Nephron progenitor cell (in vitro differentiated cells): ENCODE measurements around the gene CDH9.

Source experiments
- DNase-seq: peaks from one replicate; pipeline ENCODE4 v3.0.0; 2021
- H3K27ac Mint-ChIP-seq: 2 replicates; pipeline ENCODE4 v1.8.0; 2021; ENCODE audit warnings: mild to moderate bottlenecking, moderate library complexity, mixed read lengths
- H3K27me3 Mint-ChIP-seq: 2 replicates; pipeline ENCODE4 v1.8.0; 2021; ENCODE audit warnings: mild to moderate bottlenecking, low read depth, mixed read lengths; ENCODE audit not compliant: poor library complexity
- H3K36me3 Mint-ChIP-seq: 2 replicates; pipeline ENCODE4 v1.8.0; 2021; ENCODE audit warnings: low read depth, mixed read lengths
- H3K4me1 Mint-ChIP-seq: 2 replicates; pipeline ENCODE4 v1.8.0; 2021; ENCODE audit warnings: mixed read lengths
- H3K4me3 Mint-ChIP-seq: 2 replicates; pipeline ENCODE4 v1.8.0; 2021; ENCODE audit warnings: mild to moderate bottlenecking, moderate library complexity, mixed read lengths
- H3K9me3 Mint-ChIP-seq: 2 replicates; pipeline ENCODE4 v1.8.0; 2021; ENCODE audit warnings: mild to moderate bottlenecking, moderate library complexity, mixed read lengths
- TF ChIP-seq, protein P1 (sequence below): fragments of 200-600 bp; sonication (generic); IDR thresholded peaks from 2 replicates; pipeline ENCODE4 v1.5.0; 2021; ENCODE audit warnings: antibody characterized with exemption

Gene CDH9

DNA sequence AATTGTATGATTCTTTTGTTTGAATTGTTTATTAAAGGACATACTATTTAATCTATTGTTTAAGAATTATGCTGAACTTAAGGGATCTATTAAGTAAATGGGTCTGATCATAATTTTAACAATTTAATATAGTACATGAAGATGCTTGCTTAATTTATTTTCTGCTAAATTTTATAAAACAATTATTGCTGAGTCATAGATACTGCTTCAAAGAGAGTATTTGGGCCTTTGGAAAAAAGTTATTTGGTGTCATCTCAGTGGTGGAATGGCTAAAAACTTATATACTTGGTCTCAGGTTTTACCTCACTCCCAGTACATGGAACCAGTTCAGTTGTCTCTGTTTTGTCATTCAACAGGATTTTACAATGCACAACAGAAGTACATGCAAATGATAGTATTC lies 145.3 kb downstream of the CDH9 start:
- Mint-ChIP-seq H3K27ac (no peak overlapping the region), H3K4me3 (no peak overlapping the region), H3K36me3 (no peaks in the 10 kb centered on the region), H3K9me3 (peaks cover 7% of the 10 kb centered on the region), H3K4me1 (no peaks in the 10 kb centered on the region), H3K27me3 (peaks cover 2% of the 10 kb centered on the region)
- TF ChIP-seq, protein P1, sequence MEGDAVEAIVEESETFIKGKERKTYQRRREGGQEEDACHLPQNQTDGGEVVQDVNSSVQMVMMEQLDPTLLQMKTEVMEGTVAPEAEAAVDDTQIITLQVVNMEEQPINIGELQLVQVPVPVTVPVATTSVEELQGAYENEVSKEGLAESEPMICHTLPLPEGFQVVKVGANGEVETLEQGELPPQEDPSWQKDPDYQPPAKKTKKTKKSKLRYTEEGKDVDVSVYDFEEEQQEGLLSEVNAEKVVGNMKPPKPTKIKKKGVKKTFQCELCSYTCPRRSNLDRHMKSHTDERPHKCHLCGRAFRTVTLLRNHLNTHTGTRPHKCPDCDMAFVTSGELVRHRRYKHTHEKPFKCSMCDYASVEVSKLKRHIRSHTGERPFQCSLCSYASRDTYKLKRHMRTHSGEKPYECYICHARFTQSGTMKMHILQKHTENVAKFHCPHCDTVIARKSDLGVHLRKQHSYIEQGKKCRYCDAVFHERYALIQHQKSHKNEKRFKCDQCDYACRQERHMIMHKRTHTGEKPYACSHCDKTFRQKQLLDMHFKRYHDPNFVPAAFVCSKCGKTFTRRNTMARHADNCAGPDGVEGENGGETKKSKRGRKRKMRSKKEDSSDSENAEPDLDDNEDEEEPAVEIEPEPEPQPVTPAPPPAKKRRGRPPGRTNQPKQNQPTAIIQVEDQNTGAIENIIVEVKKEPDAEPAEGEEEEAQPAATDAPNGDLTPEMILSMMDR: no peak
- no peak for DNase-seq

DNA sequence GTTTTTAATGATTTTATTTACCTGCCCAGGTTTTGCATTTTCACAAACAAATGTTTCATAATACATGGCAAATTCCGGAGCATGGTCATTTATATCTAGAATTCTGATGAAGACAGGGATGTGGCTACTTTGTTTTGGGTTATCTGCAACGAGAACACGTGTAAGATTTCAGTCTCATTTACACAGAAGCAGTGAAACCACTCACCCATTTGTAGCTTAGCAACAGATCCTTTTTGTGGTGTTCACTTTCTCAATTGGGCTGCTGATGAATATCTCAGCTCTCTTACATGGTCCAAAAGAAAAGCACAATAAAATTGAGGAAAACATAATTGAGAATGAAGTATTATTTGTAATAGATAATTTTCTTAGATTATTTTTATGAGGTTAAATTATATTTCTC lies 148.6 kb downstream of the CDH9 start:
- TF ChIP-seq, protein P1: no peak
- Mint-ChIP-seq H3K4me3 (no peak overlapping the region), H3K36me3 (no peaks in the 10 kb centered on the region), H3K4me1 (no peaks in the 10 kb centered on the region), H3K27me3 (peaks cover 2% of the 10 kb centered on the region), H3K9me3 (no peaks in the 10 kb centered on the region), H3K27ac (no peak overlapping the region)
- DNase-seq: no peak

DNA sequence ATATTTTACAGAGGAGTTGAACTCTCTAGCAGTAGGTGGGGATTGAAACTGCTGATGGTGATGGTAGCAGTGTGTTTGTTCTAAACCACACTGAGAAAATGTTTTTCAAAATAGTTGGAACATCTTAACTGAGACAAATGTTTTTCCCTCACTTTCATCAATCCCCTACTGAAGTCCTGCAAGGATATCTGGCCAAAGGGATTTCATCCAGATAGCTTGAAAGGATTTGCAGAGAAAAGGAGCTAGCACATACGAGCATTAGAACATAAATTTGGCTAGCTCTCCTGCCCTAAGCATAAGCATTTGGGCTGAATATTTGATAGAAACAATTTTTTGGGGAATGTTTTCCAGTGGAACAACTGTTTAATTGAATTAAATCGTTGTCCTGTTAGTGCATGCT lies 153.9 kb downstream of the CDH9 start:
- Mint-ChIP-seq H3K36me3 (no peaks in the 10 kb centered on the region), H3K9me3 (no peaks in the 10 kb centered on the region), H3K27me3 (no peaks in the 10 kb centered on the region), H3K4me1 (no peaks in the 10 kb centered on the region), H3K4me3 (no peak overlapping the region), H3K27ac (no peak overlapping the region)
- TF ChIP-seq, protein P1: no peak
- DNase-seq: no peak

DNA sequence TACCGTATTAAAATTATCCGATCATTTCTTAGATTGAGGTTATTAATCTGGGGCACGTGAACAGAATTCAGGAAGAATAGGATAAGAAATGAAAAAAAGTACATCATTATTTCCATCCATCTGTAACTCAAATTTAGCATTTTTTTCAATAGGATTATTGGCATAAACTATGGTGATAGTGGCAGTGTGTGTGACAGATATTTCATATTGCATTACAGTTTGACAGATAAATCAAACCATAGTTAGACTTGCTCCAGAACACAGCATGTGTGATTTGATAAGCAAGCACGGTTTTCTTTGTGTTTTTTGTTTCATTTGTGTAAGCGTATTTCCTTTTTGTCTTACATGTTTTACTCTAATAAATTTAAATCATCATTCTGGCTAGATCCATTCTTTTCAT lies 155.0 kb downstream of the CDH9 start:
- DNase-seq: no peak
- Mint-ChIP-seq H3K4me1 (no peaks in the 10 kb centered on the region), H3K36me3 (no peaks in the 10 kb centered on the region), H3K9me3 (no peaks in the 10 kb centered on the region), H3K27me3 (no peaks in the 10 kb centered on the region), H3K27ac (no peak overlapping the region), H3K4me3 (no peak overlapping the region)
- TF ChIP-seq, protein P1: no peak

DNA sequence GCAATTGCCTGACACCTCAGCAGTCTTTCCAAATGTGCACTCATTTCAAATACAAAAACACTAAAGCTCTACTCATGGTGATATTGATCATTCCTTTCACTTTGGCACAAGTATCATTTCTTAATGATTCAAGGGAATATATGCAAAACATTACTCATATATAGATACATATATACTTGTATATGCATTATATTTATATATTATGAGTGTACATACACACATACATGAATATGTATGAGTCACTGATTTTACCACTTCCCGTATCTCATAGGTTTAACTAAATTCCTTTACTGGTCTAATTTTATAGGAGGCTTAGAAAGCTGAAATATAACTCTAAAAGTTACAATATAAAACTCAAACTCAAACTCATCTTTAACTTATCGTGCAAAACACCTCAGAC lies 156.5 kb downstream of the CDH9 start:
- no peak overlapping the region for H3K4me3 Mint-ChIP-seq
- no peaks in the 10 kb centered on the region for H3K27me3 Mint-ChIP-seq
- H3K27ac Mint-ChIP-seq: no peak overlapping the region
- H3K9me3 Mint-ChIP-seq: no peaks in the 10 kb centered on the region
- no peaks in the 10 kb centered on the region for H3K36me3 Mint-ChIP-seq
- H3K4me1 Mint-ChIP-seq: no peaks in the 10 kb centered on the region
- TF ChIP-seq, protein P1: no peak
- no peak for DNase-seq

DNA sequence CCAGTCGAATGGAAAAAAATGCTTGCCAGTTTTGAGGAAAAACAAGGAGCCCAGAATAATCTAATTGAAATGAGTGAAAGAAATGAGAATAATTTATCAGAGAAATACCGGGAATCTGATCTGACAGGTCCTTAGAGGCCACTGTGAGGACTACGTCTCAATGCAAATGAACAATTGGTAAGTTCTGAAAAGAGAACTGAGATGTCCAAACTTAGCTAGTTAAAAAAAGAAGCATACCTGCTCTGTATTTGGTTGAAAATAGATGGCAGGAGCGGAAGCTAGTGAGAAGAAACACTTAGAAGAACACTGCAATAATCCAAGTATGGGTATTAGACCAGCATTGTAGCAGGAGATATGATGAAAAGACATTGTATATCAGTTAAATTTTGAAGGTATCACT lies 161.2 kb downstream of the CDH9 start:
- TF ChIP-seq, protein P1: no peak
- no peak for DNase-seq
- no peaks in the 10 kb centered on the region for H3K4me1 Mint-ChIP-seq
- H3K27ac Mint-ChIP-seq: no peak overlapping the region
- H3K4me3 Mint-ChIP-seq: no peak overlapping the region
- H3K9me3 Mint-ChIP-seq: no peaks in the 10 kb centered on the region
- H3K27me3 Mint-ChIP-seq: no peaks in the 10 kb centered on the region
- no peaks in the 10 kb centered on the region for H3K36me3 Mint-ChIP-seq
